Ramos (cell line): ENCODE measurements around the gene SH2B3.
"Not testable (repeated sequence)": the region's sequence is repeated elsewhere in the genome, so short reads cannot be mapped to it uniquely, and the experiment has no call there.

Experiments
- in situ Hi-C: fragments of 300-500 bp; cut with MboI; formaldehyde crosslinking; loops from one replicate; pipeline ENCODE4 v1.14.3; 2022; ENCODE audit warnings: low sequenced_read_pairs; ENCODE audit not compliant: unreplicated experiment

The SH2B3 gene

DNA sequence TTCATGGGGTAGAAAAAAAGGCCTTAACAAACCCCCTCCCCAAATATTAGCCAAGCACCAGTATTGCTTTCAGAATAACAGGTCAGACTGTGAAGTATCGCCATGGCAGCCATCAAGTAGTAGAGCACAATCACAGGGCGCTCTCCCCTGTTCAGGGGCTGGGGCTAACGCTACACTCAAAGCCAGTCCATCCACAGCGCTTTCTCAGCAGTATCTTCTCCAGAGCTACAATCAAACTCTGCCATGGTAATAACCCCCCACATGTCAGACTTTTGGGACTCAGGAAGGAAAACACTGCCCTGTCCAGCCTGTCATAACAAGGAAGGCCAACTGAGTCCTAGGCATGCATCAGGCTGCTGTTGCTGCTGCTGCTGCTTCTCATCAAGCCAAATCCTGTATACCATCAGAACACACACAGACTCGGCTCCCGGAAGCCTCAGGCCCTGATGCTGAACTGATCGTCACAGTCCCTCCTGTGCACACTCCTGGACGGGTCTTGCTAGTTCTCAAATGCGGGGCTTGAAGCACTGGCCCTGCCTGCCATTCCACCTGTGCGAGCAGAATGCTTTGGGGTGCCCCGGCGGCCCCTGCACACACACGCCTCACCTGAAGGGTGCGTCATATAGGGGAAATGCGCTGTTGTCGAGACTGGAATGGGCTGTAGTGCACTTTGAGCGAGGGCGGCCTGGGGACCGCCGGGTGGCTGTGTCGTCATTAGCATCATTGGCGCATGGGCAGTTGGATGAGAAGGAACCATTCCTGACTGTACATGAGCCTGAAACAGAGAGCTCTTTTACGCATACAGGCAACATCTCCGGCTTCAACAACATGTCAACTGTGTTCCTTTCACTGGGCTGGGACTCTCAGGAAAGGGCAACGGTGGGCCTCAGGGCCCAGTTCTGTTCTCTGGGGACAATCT is 47.6 kb downstream of the SH2B3 start:
- in situ Hi-C loops, result no loop called here

DNA sequence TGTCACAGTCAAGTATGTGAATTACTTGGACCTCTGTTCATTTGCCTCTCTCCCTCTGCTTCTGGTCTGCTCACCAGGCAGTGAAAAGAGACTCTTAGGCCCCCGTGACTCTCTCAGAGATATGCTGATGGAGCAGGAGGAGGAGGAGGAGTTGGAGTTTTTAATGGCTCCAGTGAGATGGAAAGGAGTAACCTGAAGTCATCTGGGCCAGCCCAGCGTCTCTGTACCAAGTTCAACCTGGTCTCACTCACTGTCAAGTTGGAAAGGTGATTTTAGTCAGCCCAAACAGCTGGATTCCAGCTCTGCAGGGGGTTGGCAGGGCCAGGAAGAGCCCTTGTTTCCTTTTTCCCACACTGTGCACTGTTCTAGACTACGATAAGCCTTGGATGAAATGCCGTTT is 48.6 kb downstream of the SH2B3 start:
- in situ Hi-C loops, result no loop called here

DNA sequence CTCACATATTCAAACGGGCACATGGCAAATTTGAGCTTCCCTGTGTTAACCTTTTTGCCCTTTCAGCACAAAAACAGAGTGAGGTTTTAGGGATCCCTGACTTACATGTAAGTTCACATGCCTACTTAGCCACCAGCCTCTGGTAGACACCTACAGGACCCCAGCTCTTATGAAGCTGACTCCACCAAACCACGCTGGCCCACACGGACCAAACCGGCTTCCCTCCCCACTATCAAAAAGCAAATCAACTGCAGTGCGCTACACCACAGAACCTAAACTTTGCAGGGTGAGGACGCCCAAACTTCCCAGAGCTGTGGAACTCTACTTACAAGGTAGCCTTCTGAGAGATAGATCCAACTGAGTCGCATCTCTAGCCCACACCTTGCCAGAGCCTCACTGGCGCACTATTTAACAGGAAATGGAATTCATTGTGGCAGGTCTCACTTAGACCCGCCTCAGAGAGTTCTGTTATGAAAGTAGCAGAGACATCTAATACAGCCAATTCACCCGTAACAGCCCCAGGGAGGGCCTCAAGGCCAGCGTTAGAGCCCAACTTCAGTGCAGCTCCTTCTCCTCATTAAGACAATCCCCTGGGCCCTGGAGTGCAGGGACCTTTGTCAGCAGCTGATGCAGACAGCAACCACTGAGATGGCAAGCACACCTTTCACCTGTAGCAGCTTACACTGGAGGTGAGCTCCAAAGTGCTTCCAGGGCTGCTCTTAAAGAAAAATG is 49.2 kb downstream of the SH2B3 start:
- in situ Hi-C loops, result no loop called here

DNA sequence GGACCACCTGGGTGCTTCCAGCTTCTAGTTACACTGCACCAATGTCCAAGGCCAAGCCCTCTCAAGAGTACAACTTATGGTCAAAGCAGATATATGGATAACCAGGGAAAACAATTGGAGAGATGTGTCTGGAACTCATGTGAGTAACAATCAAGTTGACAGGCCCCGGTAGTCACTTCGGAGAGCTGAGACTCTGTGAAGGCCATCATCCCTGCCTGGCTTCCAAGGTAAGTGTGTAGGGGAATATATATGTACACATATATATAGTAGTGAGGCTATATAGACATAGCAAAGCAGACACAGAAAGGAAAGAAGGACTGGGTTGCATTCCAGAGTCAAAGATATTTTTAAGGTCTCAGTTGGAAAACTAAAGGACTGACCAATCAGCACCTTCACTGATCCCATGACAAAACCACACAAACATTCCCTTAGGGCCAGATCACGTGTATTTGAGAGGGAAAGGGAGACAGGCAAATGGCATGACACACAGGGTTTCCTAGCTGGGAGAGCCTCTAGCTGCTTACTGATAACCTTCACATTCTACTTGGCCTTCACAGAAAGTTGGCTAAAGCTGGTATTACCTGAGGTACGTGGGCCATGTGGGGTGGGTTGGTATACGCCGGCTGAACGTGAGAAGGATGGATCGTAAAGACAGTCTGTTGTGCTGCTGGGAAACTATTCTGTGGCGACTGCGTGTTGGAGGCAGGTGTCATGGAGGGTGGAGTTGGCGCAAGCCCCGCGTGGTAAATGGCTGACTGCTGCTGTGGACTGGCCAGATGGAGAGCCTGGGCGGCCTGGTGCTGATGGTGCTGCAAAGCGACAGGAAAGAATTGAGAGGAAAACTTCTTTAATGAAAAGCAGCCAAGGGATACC is 50.0 kb downstream of the SH2B3 start:
- in situ Hi-C loops, result no loop called here

DNA sequence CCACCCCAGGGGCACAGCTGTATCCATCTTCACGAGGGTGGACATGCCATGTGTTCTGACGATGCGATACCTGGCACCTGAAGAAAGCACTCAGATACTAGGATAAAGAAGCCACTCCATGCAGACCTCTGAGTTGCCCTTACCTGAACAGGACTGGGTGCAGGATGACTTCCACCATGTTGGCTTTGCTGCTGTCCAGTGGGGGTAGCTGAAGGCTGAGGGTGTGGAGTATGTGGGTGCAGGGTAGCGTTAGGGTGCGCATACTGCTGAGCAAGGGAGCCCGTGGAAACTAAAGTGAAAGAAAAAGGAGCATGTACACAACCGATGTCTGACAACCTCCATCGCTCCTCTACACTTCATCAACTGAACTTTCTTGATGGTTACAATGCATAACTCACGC is 51.3 kb downstream of the SH2B3 start:
- in situ Hi-C loops, result no loop called here

DNA sequence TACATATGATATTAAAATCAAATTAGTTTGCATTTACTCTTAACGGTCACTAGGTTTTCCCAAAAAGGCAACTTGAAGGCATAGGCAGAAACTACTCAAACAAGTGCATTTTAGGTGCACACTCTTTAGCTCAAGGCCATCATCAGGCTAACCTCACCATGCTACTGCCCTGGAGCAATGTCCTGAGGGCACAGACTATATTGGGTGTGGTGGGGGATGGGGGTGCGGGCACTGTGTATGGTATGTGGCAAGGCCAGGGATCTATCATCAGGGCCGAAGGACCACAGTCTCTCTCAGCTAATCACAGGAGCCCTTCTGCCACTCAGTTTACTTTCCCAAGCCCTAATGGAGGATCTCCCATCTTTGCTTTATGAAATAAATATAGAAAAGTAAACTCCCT is 51.9 kb downstream of the SH2B3 start:
- in situ Hi-C loops, result no loop called here

DNA sequence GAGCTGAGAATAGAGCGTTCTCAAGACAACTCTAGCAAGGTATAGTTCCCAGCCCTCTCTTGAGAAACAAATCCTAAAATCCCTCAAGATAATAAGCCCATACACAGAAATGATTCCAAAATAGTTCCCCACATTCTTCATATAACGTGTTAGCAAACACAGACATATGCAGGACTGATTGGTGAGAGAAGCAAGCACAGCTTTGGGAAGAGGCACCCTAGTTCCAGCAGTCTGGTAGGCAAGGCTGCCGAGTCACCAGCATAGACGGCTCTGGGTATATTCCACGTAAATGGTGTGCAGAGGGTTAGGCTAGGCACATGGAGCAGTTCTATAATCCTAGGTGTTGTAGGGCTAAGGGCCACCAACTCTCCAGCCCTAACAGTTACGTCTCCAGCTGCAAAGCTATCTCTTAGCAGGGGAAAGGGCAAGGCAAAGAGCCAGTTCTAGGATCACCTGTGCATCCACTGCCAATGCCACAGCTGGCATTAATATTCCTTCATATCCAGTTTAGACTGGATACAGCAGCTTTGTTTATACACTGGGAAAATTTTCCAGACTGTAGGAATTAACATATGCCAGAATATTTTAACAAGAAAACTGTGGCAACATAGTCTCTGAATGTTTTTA is 52.9 kb downstream of the SH2B3 start:
- in situ Hi-C loops, result no loop called here

DNA sequence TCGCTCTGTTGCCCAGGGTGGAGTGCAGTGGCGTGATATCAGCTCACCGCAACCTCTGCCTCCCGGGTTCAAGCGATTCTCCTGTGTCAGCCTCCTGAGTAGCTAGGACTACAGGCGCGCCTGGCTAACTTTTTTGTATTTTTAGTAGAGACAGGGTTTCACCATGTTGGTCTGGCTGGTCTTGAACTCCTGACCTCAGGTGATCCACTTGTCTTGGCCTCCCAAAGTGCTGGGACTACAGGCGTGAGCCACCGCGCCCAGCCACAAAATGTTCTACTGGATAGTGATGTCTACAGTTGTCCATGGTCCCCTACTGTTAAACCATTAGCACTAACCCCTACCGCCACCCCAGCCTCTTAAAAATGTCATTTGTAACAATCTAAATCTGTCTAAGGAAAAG is 54.4 kb downstream of the SH2B3 start:
- in situ Hi-C loops, result not testable (repeated sequence)

DNA sequence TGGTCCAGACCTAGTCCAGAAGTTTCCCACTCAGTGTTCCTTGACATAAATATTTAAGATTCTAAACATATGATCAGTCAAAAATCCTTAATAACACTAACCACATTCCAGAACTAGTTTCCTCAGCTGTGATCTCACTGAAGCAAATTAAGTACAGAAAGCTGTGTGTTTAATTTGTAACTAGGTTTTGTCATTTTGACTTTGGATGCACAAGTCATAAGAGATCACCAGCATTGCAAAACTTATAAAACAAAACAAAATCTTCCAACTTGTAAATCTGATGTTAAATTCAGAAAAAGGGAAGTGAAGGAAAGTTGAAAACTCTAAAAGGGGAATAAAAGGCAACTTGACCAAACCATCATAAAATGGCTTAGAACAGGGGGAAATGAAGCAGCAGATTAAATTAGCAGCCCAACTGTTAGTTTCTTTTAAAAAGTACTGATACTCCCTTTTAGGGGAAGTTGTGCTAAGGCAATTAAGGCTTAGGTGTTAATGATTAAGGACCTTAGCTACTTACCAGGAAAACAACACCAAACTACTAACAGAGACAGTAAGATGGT is 56.6 kb downstream of the SH2B3 start:
- in situ Hi-C loops, result no loop called here

DNA sequence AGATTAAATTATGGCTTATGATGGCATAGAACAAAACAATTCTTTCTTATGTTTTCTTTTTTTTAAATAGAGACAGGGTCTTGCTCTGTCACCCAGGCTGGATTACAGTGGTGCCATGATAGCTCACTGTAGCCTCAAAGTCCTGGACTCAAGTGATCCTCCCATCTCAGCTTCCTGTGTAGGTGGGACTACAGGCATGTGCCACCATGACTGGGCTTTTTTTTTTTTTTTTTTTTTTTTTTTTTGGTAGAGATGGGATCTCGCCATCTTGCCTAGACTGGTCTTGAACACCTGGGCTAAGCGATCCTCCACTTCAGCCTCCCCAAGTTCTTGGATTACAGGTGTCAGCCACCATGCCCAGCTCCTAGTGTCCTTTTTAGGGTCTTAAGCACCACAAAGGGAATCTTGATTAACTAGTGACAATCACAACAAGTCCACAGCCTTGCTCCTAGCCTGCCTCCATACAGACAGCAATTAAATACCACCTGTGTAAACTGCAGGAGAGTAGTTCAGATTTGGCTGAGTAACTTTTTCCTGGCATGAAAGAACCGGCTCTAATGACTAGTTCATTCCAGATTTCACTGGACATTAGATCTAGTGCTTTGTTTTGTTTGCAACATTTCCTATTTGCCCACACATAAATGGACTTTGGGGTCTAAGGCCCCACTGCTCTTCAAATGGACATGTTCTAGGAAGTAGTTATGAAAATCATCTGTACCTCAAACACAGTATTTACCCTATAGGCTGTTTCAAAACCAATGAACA is 61.6 kb downstream of the SH2B3 start:
- in situ Hi-C loops, result no loop called here

DNA sequence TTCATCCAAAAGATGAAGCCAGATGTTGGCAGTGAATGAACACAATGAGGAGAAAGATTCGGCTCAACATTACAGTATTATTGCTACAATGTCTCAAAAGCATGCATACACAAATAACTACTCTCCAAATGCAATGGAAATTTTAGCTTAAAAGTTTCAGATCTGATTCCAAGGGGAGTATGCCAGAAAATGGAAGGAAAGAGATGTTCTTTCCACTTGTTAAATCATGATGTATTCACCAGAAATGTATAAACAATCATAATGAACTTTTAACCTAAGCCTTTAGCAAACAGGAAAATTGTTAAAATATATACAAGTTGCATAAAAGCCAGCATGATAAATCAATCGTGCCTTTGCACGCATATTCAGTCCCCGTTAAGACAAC is 62.1 kb downstream of the SH2B3 start:
- in situ Hi-C loops, result no loop called here

DNA sequence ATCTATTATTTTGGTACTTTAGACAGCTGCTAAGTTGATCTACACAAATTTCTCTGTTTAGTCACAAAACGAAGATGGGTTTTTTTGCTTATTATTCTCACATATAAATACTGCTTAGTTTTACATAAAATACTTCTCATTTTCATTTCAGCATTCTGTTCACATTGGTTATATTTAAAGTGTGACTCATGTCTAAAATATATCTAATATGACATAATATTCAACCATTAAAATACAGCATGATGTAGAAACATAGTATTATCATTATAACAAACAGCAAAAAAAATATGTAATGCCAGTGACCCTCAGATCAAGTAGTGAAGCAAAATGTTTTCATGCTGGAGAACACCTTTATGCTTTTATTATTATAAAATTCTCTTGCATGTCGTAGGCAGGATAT is 63.7 kb downstream of the SH2B3 start:
- in situ Hi-C loops, result no loop called here

DNA sequence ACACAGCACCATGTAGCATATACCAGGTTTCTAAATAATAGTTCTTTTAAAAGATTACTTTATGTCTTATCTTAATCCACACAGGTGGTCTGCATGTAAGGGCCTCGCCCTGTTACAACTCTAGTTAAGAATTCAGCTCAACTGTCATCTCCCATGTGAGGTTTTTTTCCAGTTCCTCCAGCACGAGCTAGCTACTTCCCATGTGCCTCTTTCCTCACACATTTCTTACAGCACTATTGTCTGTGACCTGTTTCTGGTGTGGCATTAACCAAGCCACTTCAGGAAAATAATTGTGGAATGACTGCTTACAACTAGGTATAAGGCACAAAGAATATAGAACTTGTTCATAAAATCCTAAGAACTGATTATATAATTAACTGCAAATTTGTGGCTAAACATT is 65.5 kb downstream of the SH2B3 start:
- in situ Hi-C loops, result no loop called here

DNA sequence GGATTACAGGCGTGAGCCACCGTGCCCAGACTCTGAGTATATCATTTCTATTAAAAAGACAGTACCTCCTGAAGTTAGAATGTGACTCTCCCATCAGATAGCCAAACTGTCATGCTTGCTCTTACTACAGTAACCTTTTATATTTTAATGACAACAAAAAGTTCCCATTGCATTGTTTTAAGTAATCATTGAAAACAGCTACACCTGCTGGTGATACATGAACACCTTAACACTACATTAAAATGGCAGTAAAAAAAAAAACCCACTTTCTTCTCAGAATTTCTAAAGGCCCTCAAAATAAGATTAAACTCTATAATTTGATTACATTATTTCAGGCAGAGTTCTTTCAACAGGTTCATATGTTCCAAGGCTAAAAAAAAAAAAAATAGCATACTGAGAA is 76.7 kb downstream of the SH2B3 start:
- in situ Hi-C loops, result no loop called here

DNA sequence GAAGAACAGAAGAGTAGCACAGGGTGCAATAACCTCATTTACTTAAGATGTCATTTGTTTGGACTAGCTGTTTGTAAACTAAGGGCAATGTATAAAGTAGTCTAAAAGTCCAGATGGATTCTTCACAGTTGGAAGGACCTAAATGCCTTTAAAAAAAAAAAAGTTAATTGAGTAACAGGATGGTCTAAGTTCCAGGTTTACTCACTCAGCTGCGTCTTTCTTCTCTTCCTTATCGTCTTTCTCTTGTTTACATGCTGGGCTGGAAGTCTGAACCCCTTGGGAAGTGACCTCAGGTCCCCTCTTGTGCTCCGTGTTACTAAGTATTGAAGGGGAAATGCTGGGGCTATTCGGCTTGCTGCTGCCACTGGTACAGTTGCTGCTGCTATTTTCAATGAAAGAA is 82.5 kb downstream of the SH2B3 start:
- in situ Hi-C loops, result no loop called here

DNA sequence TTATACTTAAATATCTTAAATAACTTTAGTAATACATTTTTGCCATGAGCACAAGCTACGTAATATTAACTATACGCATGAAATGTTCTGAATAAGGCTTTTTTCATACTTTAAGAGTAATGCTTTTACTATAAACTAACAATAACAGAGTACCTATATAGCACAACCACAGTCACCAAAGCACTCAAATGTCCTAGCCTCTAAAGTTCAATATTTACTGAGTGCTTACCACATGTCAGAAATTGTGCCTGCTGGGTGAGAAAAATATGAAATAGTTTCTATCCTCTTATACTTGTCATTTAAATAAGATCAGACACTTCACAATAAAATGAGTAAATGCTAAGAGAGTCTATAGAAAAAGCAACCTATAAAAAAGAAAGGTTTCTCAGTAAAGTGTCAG is 83.1 kb downstream of the SH2B3 start:
- in situ Hi-C loops, result no loop called here

DNA sequence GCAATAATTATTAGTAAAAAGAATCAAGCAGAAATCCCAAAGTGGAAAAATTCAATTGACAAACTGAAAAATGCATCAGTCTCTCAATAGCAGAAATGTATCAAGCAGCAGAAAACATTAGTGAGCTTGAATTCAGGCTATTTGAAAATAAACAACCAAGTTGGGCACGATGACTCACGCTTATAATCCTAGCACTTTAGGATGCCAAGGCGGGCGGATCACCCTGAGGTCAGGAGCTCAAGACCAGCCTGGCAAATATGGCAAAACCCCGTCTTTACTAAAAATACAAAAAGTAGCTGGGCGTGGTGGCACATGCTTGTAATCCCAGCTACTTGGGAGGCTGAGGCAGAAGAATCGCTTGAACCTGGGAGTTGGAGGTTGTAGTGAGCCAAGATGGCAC is 87.3 kb downstream of the SH2B3 start:
- in situ Hi-C loops, result not testable (repeated sequence)

DNA sequence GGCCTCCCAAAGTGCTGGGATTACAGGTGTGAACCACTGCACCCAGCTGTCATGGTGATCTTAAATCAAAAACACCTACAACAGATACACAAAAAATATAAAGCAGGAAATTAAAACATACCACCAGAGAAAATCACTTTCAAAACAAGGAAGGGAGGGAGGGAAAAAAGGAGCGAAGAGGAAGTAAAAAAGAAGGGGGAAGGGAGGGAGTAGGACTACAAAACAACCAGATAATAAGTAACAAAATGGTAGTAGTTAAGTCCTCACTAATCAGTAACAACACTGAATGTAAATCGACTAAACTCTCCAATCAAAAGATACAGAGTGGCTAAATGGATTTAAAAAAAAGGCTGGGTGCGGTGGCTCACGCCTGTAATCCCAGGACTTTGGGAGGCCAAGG is 89.0 kb downstream of the SH2B3 start:
- in situ Hi-C loops, result no loop called here
